Central memory CD8-positive, alpha-beta T cell (primary cell): Measurements from ENCODE around the gene LDB1.

ENCODE experiments used
- ATAC-seq: fragments of 150-1000 bp; cut with Tn5 transposase; replicated peaks from 2 replicates; pipeline ENCODE4 v1.10.0; 2022; ENCODE audit warnings: mild to moderate bottlenecking, moderate FRiP score, moderate number of reproducible peaks; ENCODE audit not compliant: poor library complexity, severe bottlenecking; ENCODE audit errors: extremely low read depth
- DNase-seq, 2 donors: peaks; one replicate each; pipeline ENCODE4 v3.0.0; 2021; ENCODE audit warnings: low spot score in 2 of 2
- H3K27ac Mint-ChIP-seq: one replicate; pipeline ENCODE4 v1.8.0; 2022; ENCODE audit warnings: low read depth, mild to moderate bottlenecking, moderate library complexity, mixed read lengths
- H3K27me3 Mint-ChIP-seq: one replicate; pipeline ENCODE4 v1.8.0; 2022; ENCODE audit warnings: mixed read lengths
- H3K36me3 Mint-ChIP-seq: one replicate; pipeline ENCODE4 v1.8.0; 2022; ENCODE audit warnings: mild to moderate bottlenecking, moderate library complexity, mixed read lengths; ENCODE audit not compliant: insufficient read depth
- H3K4me1 Mint-ChIP-seq: one replicate; pipeline ENCODE4 v1.8.0; 2022; ENCODE audit warnings: mixed read lengths
- H3K4me3 Mint-ChIP-seq: one replicate; pipeline ENCODE4 v1.8.0; 2022; ENCODE audit warnings: mild to moderate bottlenecking, moderate library complexity, mixed read lengths
- H3K9me3 Mint-ChIP-seq: one replicate; pipeline ENCODE4 v1.8.0; 2022; ENCODE audit warnings: mixed read lengths

Gene LDB1

DNA sequence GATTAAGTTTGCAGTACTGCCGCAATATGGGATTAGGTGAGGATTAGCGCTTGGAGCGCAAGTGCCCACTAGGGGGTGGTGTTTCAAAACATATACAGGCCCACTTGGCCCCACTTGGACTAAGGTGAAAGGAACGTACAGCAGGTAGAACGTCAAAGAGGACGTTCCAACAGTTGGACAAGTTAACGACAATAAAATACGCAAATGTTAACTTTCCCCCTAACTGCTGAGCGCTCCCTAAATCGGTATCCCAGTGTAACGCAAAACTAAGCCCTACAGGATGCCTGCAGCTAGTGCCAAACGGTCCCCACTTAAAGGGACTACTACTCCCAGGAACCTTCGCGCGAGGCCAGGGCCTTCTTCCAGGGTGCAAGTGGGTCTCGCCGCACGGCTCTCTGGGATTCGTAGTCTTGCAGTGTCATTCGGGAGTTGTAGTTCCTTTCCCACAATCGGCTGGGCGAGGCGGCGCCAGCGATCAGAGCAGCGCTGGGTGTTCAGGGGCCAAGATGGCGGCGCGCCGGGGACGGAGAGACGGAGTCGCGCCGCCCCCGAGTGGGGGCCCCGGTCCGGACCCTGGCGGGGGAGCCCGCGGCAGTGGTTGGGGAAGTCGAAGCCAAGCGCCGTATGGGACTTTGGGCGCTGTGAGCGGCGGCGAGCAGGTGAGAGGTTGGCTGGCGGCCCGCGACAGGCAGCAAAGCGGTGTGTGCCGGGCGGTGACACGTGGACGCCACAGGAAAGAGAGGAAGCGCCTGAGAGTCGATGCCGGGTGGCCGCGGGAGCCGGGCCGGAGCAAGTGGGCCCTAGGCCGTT lies 12.6 kb upstream of the LDB1 start, which contains the start of gene PPRC1:
PPRC1 (plus strand) TSS at position 478 of the 810 bp plus-strand sequence; CDS start at position 507, 29 bp downstream.
- H3K4me1 Mint-ChIP-seq = peaks cover 38% of the 10 kb centered on the region
- H3K27ac Mint-ChIP-seq = peak within 1 kb of the TSS; percentile 96
- H3K36me3 Mint-ChIP-seq = peaks cover 10% of the 10 kb centered on the region
- DNase-seq = peak; percentile 91 to 97
- no peaks in the 10 kb centered on the region for H3K9me3 Mint-ChIP-seq
- peak; percentile 97 for ATAC-seq
- peak within 1 kb of the TSS; percentile 98 for H3K4me3 Mint-ChIP-seq
- H3K27me3 Mint-ChIP-seq = no peaks in the 10 kb centered on the region

DNA sequence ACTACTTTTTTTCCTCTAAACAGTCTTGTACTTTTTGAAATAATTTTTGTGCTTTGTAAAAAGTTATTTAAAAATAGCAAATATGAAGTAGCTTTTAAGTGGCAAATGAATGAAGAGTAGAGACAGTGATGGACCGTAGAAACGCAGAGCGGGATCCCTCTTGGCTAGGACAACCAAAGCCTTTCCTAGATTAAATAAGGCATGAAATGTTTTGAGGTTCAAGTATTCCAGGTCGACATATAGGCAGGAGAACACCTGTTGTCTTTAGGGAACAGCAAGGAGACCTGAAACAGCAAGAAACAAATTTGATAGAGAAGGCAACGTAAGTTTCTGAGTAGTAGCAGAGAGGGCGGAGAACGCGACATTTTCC lies 12.0 kb upstream of the LDB1 start:
- Mint-ChIP-seq H3K4me3 (peak overlapping the region; percentile 98), H3K9me3 (no peaks in the 10 kb centered on the region), H3K27ac (peak overlapping the region; percentile 96), H3K36me3 (peaks cover 9% of the 10 kb centered on the region), H3K4me1 (peaks cover 38% of the 10 kb centered on the region), H3K27me3 (no peaks in the 10 kb centered on the region)
- DNase-seq (no peak), ATAC-seq (no peak)

DNA sequence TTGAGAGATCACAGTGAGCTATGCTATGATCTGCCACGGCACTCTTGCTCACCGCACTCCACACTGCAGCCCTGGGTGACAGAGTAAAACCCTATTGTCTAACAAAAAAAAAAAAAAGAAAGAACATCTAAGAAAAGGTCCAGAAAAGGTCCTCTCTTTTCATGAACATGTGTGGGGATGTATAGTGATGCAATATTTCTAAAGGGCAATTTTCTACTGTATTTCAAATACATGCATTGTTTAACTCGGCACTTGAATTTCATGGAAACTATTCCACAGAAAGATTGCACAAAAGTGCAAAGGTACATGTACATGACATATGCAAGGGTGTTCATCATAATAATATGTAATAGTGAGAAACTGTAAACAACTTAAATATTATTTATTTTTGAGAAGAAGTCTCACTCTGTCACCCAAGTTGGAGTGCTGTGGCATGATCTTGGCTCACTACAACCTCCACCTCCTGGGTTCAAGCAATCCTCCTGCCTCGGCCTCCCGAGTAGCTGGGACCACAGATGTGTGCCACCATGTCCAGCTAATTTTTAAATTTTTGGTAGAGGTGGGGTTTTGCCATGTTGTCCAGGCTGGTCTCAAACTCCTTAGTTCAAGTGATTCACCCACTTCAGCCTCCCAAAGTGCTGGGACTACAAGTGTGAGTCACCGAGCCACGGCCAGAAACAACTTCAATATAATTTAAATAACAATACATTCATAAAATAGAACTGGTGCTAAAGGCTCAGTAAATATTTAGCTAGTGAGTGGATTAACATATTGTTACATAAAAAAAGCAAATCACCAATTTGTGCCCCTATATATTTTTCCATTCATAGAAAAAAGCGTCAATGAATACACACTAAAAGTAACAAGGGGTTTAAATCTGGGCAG lies 11.4 kb upstream of the LDB1 start:
- ATAC-seq (no peak), DNase-seq (no peak)
- Mint-ChIP-seq H3K9me3 (no peaks in the 10 kb centered on the region), H3K4me3 (no peak overlapping the region), H3K4me1 (peaks cover 38% of the 10 kb centered on the region), H3K36me3 (peaks cover 9% of the 10 kb centered on the region), H3K27ac (peak overlapping the region; percentile 96), H3K27me3 (no peaks in the 10 kb centered on the region)

DNA sequence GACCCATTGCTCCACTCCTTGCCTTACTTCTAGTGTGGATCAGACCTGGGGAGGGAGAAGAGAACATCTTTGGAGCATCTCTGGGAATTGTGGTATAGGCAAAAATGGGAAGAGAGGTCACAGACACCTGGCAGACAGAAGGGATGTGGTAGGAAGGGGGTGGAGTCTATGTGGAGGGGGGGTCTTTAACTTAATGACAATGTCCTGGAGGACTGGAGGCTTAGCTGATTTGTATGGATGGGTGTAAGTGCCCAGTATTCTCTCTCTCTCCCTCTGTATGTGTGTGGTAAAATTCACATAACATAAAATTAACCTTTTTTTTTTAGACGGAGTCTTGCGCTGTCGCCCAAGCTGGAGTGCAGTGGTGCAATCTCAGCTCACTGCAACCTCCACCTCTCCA lies 3.1 kb upstream of the LDB1 start:
- no peaks in the 10 kb centered on the region for H3K27me3 Mint-ChIP-seq
- peaks cover 19% of the 10 kb centered on the region for H3K36me3 Mint-ChIP-seq
- no peak for ATAC-seq
- no peak overlapping the region for H3K27ac Mint-ChIP-seq
- no peak for DNase-seq
- H3K9me3 Mint-ChIP-seq = no peaks in the 10 kb centered on the region
- H3K4me1 Mint-ChIP-seq = peaks cover 28% of the 10 kb centered on the region
- H3K4me3 Mint-ChIP-seq = no peak overlapping the region

DNA sequence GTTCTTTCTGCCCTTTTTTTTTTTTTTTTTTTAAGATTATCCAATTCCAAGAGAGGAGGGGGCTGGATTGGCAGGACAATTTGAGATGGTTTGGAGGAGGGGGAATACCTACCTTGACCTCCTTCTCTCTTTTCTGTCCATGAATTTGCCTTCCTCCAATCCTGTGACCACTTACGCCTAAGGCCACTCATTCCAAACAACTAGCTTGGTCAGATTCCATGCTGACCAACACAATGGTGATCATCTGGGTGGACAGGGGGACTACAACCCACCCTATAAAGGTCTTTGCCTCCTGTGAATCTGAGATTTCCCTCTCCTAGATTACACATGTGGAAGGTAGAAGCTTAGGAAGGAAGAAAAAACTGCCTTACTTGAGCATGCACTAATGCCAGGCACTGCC lies 2.3 kb upstream of the LDB1 start:
- Mint-ChIP-seq H3K36me3 (peaks cover 19% of the 10 kb centered on the region), H3K27ac (no peak overlapping the region), H3K27me3 (no peaks in the 10 kb centered on the region), H3K4me3 (no peak overlapping the region), H3K4me1 (peaks cover 36% of the 10 kb centered on the region), H3K9me3 (no peaks in the 10 kb centered on the region)
- DNase-seq = no peak
- no peak for ATAC-seq

DNA sequence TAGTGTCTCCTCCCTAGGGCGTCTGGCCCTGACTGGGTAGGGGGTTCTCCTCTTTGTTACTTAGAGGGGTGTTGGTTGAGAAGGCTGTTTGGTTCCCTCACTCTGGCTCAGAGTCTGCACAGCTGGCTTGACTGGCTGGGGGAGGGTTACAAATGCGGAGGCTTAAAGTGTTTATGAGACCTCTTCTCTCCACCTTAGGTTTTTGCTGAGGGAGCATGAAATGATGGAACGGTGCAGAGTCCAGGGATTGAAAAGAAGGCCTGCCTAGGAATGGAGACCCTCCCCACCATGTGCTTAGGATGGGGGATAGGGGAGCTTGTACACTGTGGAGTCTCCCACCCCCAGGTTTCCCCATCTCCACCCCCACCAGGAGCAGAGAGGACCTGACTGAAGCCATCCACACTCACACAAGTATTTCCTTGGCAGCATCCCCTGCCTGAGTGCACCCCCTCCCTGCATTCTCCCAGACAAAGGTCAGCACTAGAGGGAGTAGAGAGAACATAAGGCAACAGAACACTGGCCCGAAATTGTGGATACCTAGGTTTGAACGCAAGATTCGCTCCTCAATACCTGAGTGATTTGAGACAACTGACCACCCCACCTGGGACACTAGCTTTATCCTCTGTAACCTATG lies 1.7 kb upstream of the LDB1 start:
- Mint-ChIP-seq H3K27me3 (no peaks in the 10 kb centered on the region), H3K4me1 (peaks cover 42% of the 10 kb centered on the region), H3K4me3 (peak overlapping the region; percentile 91), H3K27ac (peak overlapping the region; percentile 90), H3K36me3 (peaks cover 19% of the 10 kb centered on the region), H3K9me3 (no peaks in the 10 kb centered on the region)
- ATAC-seq = no peak
- no peak for DNase-seq

DNA sequence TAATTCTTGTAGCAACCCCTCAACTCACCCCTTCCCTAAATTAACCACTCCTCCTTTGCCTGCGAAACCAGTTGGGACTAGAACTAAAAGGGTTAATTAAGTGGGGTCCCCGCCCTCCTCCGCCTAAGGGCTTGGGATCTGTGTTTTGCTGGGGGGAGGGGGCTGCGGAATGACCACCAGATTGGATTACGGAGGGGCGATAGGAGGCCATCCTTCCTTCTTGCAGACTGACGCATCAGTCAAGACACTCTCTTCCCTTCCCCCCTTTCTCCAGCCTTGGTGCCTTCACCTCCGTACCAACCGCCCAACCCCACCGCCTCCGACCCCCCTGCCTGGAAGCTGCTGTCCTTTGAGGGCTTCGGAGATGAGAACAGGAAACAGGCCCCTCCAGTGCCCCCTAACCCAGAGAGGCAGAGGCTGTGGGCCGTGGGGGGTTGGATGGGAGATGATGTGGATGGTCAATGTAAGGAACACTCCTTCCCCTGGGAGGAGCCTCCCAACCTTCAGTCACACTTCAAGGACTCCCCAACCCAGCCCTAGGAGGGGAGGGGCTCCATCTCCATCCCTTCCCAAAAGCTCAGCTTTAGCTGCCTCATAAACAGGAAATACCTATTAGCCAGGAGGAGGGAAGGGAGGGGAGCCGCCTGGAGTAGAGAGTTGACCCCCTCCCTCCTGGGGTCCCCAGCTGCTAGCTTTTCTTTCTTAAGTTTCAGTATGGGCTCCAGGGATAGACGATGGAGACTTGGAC lies 997 bp upstream of the LDB1 start:
- Mint-ChIP-seq H3K4me3 (peak overlapping the region; percentile 91), H3K27ac (peak overlapping the region; percentile 90), H3K36me3 (peaks cover 21% of the 10 kb centered on the region), H3K27me3 (no peaks in the 10 kb centered on the region), H3K9me3 (no peaks in the 10 kb centered on the region), H3K4me1 (peaks cover 49% of the 10 kb centered on the region)
- DNase-seq (no peak), ATAC-seq (no peak)

DNA sequence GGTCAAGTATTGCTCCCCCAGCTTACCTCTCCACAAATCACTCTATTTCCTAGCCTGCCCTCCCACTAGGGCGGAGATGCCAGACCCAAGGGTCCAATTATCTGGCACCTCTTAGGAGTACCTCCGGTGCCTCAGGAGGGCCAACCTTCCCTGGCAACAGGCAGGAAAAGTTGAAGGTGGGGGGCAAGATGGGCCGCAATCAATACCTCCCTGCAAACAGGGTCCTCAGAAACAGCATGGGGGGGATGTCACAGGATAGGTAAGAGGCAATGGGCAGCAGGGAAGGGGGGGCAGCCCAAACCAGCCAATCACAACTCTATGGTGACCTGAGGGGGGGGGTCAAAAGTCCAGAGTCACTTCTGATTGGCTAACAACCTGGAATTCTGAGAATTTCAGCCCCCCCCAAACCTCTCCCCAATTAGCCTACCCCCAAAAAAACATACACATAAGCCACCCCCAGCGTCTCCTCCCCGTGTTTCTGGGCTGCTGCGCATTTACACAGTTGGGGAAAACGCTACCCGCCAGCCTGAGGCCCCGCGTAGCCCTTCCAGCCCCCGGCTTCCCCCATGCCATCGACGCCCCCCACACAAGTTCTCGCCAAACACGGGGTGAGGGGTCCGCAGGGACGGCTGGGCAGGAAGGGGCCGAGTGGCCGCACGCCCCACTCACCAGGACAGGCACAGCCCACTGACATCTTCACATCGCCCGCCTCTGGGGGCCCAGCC lies 589 bp downstream of the LDB1 start:
- peak; percentile 12 for ATAC-seq
- peaks cover 63% of the 10 kb centered on the region for H3K4me1 Mint-ChIP-seq
- H3K27me3 Mint-ChIP-seq = no peaks in the 10 kb centered on the region
- peaks cover 23% of the 10 kb centered on the region for H3K36me3 Mint-ChIP-seq
- peak overlapping the region; percentile 90 for H3K27ac Mint-ChIP-seq
- no peaks in the 10 kb centered on the region for H3K9me3 Mint-ChIP-seq
- peak; percentile 29 to 30 for DNase-seq
- peak overlapping the region; percentile 91 for H3K4me3 Mint-ChIP-seq

DNA sequence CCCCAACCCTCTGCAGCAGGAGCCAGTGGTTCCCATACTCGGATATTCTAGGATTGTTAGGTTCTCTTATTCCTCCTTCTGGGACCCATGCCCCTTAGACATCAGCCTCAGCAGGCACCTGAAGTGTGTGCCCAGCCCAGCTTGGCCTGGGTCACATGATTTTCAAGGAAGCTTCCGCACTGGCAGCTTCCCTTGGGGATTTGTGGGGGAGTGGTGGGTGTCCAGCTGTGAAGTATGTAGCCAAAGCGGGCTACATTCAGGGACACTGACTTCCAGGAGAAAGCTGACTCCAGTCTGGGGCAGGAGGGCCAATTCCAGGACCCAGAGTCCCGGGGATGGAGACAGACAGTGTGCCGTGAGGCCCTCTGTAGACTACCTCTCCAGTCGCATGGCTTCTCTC lies 1.3 kb downstream of the LDB1 start:
- ATAC-seq = no peak
- Mint-ChIP-seq H3K27me3 (no peaks in the 10 kb centered on the region), H3K27ac (peak overlapping the region; percentile 90), H3K9me3 (no peaks in the 10 kb centered on the region), H3K4me1 (peaks cover 64% of the 10 kb centered on the region), H3K36me3 (peaks cover 23% of the 10 kb centered on the region), H3K4me3 (peak overlapping the region; percentile 91)
- DNase-seq = no peak

DNA sequence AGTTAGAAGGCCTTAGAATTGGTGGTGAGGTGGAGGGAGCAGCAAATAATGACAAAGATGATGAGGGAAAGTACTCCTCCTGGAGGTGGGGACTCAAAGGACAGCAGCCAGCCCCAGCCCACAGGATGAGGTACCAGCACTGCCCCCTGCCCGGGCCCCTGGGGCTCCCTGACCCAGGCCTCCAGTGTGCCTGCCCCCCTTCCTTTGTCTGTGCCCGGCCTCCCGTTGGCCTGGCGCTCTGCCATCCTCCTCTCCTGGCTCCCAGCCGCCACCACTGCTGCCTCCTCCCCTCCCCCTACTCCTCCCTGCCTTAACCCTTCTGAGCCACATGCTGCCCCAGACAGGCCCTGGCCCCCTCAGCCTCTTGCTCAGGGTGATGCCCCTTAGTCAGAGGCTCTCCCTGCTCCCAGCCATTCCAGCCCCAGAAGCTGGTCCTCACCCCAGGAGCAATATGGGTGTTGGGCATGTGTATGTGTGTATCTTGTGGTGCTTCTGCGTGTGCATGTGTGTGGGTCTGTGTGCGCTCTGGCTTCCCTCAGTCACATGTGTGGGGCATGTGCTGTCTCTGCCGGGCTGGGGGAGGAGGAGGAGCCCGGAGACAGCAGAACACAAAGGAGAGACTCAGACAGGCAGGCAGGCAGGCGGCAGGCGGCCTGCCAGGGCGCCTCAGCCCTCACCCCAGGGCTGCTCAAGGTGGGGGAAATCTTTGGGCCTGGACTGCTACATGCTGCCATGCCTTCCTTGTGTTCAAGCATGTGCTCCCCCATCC lies 2.6 kb downstream of the LDB1 start:
- Mint-ChIP-seq H3K4me3 (peak overlapping the region; percentile 91), H3K36me3 (peaks cover 23% of the 10 kb centered on the region), H3K27ac (peak overlapping the region; percentile 82), H3K27me3 (no peaks in the 10 kb centered on the region), H3K4me1 (peaks cover 77% of the 10 kb centered on the region), H3K9me3 (no peaks in the 10 kb centered on the region)
- DNase-seq (peak; percentile 35 to 43), ATAC-seq (peak; percentile 28)

DNA sequence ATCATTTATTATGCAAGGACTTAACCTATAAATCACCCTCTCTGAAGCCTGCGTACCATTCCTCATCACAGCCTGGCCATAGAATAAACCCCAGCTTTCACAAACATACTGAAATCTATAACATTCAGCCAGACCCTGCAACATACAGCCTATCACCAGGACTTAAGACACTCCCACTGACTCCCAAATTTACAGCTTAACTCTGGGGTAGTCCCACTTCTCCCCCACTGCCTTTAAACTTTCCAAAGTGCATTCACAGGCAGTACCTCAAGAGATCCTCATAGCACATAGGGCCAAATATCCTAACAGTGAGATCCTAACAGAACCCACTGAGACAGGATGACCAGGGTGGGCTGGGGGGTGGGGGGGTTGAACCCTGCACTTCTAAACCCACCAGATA lies 3.5 kb downstream of the LDB1 start:
- no peaks in the 10 kb centered on the region for H3K27me3 Mint-ChIP-seq
- ATAC-seq (no peak), DNase-seq (no peak)
- peaks cover 83% of the 10 kb centered on the region for H3K4me1 Mint-ChIP-seq
- H3K36me3 Mint-ChIP-seq = peaks cover 23% of the 10 kb centered on the region
- H3K4me3 Mint-ChIP-seq = peak overlapping the region; percentile 91
- H3K27ac Mint-ChIP-seq = peak overlapping the region; percentile 56
- no peaks in the 10 kb centered on the region for H3K9me3 Mint-ChIP-seq
